Erythroblast (primary cell): Measurements from ENCODE around the gene LSAMP.

ENCODE experiments used
- GATA1 ChIP-seq: IDR thresholded peaks from 2 replicates; pipeline ENCODE4 v1.6.1; 2011; ENCODE audit warnings: low read depth, mild to moderate bottlenecking, control low read depth, low read length, moderate library complexity
- POLR2A ChIP-seq: IDR thresholded peaks from 2 replicates; pipeline ENCODE4 v1.6.1; 2011; ENCODE audit warnings: mild to moderate bottlenecking, low read length

- TF ChIP-seq POLR2A (no peak), GATA1 (no peak)
Observed at GRCh38 chr3:116053017-116053416, 392.3 kb downstream of the LSAMP start.
